SK-N-SH (cell line): ENCODE data around the gene RNASET2. TPM values are rescaled to one million over a fixed set of nuclear protein-coding genes. Genes with fewer than 3 reads are reported as not detected.

Experiments
- CTCF ChIA-PET: fragments of 300-600, 350-600 bp; formaldehyde crosslinking; extraction: SDS; loops from one replicate; lab custom pipeline; 2021; lab: Yijun Ruan, JAX
- POLR2A ChIA-PET: fragments of 350-600 bp; sonication (Branson Sonifier 250); formaldehyde crosslinking; extraction: SDS; loops from one replicate; lab custom pipeline; 2020; ENCODE audit warnings: antibody characterized with exemption, inconsistent platforms; lab: Yijun Ruan, JAX
- DNase-seq: peaks from one replicate; pipeline ENCODE4 v3.0.0; 2012
- H2AFZ ChIP-seq: fragments of 200-600 bp; sonication (generic); 2 replicates; pipeline ENCODE4 v1.8.1; 2016; ENCODE audit warnings: antibody characterized with exemption, mild to moderate bottlenecking, low read depth
- H3F3A ChIP-seq: fragments of 200-600 bp; sonication (generic); replicated peaks from 2 replicates; pipeline ENCODE3; 2016; ENCODE audit warnings: antibody characterized with exemption, mild to moderate bottlenecking; ENCODE audit not compliant: insufficient read depth
- H3K27ac ChIP-seq, 2 experiments: fragments of 200-500 bp in 1 of 2; fragments of 200-600 bp in 1 of 2; sonication (Bioruptor generic) in 1 of 2; sonication (generic), shearing (Covaris generic) in 1 of 2; 2 replicates each; pipeline versions ENCODE4 v1.5.1 to v1.6.1; 2014 to 2016; ENCODE audit warnings: low read depth in 2 of 2, inconsistent platforms in 1 of 2, low read length in 1 of 2, mild to moderate bottlenecking in 1 of 2, mixed read lengths in 1 of 2
- H3K27me3 ChIP-seq: fragments of 200-600 bp; sonication (generic), shearing (Covaris generic); 2 replicates; pipeline ENCODE4 v1.6.1; 2016; ENCODE audit warnings: mixed run types; ENCODE audit not compliant: insufficient read depth
- H3K36me3 ChIP-seq, 2 experiments: fragments of 200-500 bp in 1 of 2; fragments of 200-600 bp in 1 of 2; sonication (Bioruptor generic) in 1 of 2; sonication (generic) in 1 of 2; replicated peaks in 1 of 2; 2 replicates each; pipeline versions ENCODE3 to v1.5.1; 2014 to 2016; ENCODE audit warnings: low read length in 1 of 2, mild to moderate bottlenecking in 1 of 2; ENCODE audit not compliant: insufficient read depth in 2 of 2, control insufficient read depth in 1 of 2
- H3K4me1 ChIP-seq, 2 experiments: fragments of 200-500 bp in 1 of 2; fragments of 200-600 bp in 1 of 2; sonication (Bioruptor generic) in 1 of 2; sonication (generic), shearing (Covaris generic) in 1 of 2; 2 replicates each; pipeline versions ENCODE4 v1.5.1 to v1.6.1; 2014 to 2016; ENCODE audit warnings: low read depth in 1 of 2, low read length in 1 of 2, mixed run types in 1 of 2; ENCODE audit not compliant: insufficient read depth in 2 of 2, control insufficient read depth in 1 of 2
- H3K4me2 ChIP-seq: fragments of 200-600 bp; sonication (generic), shearing (Covaris generic); 2 replicates; pipeline ENCODE4 v1.6.1; 2017; ENCODE audit warnings: mixed run types
- H3K4me3 ChIP-seq, 2 experiments: fragments of 200-500 bp in 1 of 2; fragments of 200-600 bp in 1 of 2; sonication (Bioruptor generic) in 1 of 2; sonication (generic), shearing (Covaris generic) in 1 of 2; 2 replicates each; pipeline versions ENCODE4 v1.5.1 to v1.8.1; 2014 to 2016; ENCODE audit warnings: low read depth in 2 of 2, inconsistent platforms in 1 of 2, low read length in 1 of 2, mild to moderate bottlenecking in 1 of 2, mixed read lengths in 1 of 2, moderate library complexity in 1 of 2
- H3K79me2 ChIP-seq: fragments of 200-600 bp; sonication (generic); 2 replicates; pipeline ENCODE4 v1.8.1; 2017; ENCODE audit warnings: mild to moderate bottlenecking; ENCODE audit not compliant: insufficient read depth
- H3K9ac ChIP-seq: fragments of 200-600 bp; sonication (generic); 2 replicates; pipeline ENCODE4 v1.6.1; 2017; ENCODE audit warnings: mixed run types
- H3K9me2 ChIP-seq: fragments of 200-600 bp; sonication (generic); 2 replicates; pipeline ENCODE4 v1.6.1; 2017; ENCODE audit warnings: mixed run types
- H3K9me3 ChIP-seq: fragments of 200-600 bp; sonication (generic); 2 replicates; pipeline ENCODE4 v1.6.1; 2017; ENCODE audit warnings: mixed run types, mild to moderate bottlenecking, moderate library complexity
- H4K20me1 ChIP-seq: fragments of 200-600 bp; sonication (generic); 2 replicates; pipeline ENCODE4 v1.6.1; 2017; ENCODE audit warnings: mild to moderate bottlenecking, mixed run types; ENCODE audit not compliant: insufficient read depth
- CHD2 ChIP-seq: fragments of 150-350 bp; IDR thresholded peaks from 2 replicates; pipeline ENCODE4 v1.6.1; 2018; ENCODE audit warnings: low read length; ENCODE audit not compliant: partially characterized antibody
- ELF1 ChIP-seq: IDR thresholded peaks from 2 replicates; pipeline ENCODE4 v1.4.0; 2012
- EP300 ChIP-seq, 2 experiments: IDR thresholded peaks; 2 replicates each; pipeline versions ENCODE4 v1.4.0 to v1.6.1; 2012; ENCODE audit warnings: borderline replicate concordance in 1 of 2, low read depth in 1 of 2, low read length in 1 of 2
- FOXM1 ChIP-seq: IDR thresholded peaks from 2 replicates; pipeline ENCODE4 v1.4.0; 2012; ENCODE audit warnings: low read depth, mild to moderate bottlenecking
- JUND ChIP-seq: IDR thresholded peaks from 2 replicates; pipeline ENCODE4 v1.4.0; 2012
- POLR2AphosphoS5 ChIP-seq: IDR thresholded peaks from 2 replicates; pipeline ENCODE4 v1.6.1; 2012; ENCODE audit warnings: low read depth, low read length
- RAD21 ChIP-seq: IDR thresholded peaks from 2 replicates; pipeline ENCODE4 v1.6.1; 2012; ENCODE audit warnings: mild to moderate bottlenecking, low read length
- RCOR1 ChIP-seq: fragments of 150-350 bp; IDR thresholded peaks from 2 replicates; pipeline ENCODE4 v1.6.1; 2017; ENCODE audit warnings: antibody characterized with exemption, low read length
- RXRA ChIP-seq: IDR thresholded peaks from 2 replicates; pipeline ENCODE4 v1.4.0; 2012; ENCODE audit warnings: low read depth, mild to moderate bottlenecking, borderline replicate concordance
- SIN3A ChIP-seq: IDR thresholded peaks from 2 replicates; pipeline ENCODE4 v1.6.1; 2012; ENCODE audit warnings: low read depth, mild to moderate bottlenecking, low read length, moderate library complexity, borderline replicate concordance
- SMC3 ChIP-seq: IDR thresholded peaks from 2 replicates; pipeline ENCODE4 v1.6.1; 2012; ENCODE audit warnings: low read depth, low read length, improper control_type of control experiment
- TCF12 ChIP-seq: IDR thresholded peaks from 2 replicates; pipeline ENCODE4 v1.4.0; 2012
- TEAD4 ChIP-seq: IDR thresholded peaks from 2 replicates; pipeline ENCODE4 v1.4.0; 2012; ENCODE audit warnings: mild to moderate bottlenecking, borderline replicate concordance; ENCODE audit not compliant: insufficient read depth
- YY1 ChIP-seq: IDR thresholded peaks from 2 replicates; pipeline ENCODE4 v1.4.0; 2012; ENCODE audit warnings: low read depth, mild to moderate bottlenecking
- WGBS: methylation state at CpG from one replicate; pipeline ENCODE4 v1.1.6; 2017; ENCODE audit warnings: low lambda C conversion rate; 5-methylcytosine and 5-hydroxymethylcytosine counted together
- polyA plus RNA-seq, 3 experiments: library from polyadenylated mRNA; depleted of rRNA; stranded (reverse); fragments of >200 nt; gene quantifications; 2 replicates each; pipeline ENCODE4 v1.2.3, GENCODE V29; 2012
- TF ChIP-seq, protein P1 (sequence below): fragments of 150-350 bp; IDR thresholded peaks from 2 replicates; pipeline ENCODE4 v1.6.1; 2017; ENCODE audit warnings: antibody characterized with exemption, low read length, low read depth, borderline replicate concordance
- TF ChIP-seq, protein P2 (sequence below): IDR thresholded peaks from 2 replicates; pipeline ENCODE4 v1.4.0; 2012; ENCODE audit warnings: low read depth
- TF ChIP-seq, protein P3 (sequence below): IDR thresholded peaks from 2 replicates; pipeline ENCODE4 v1.4.0; 2012; ENCODE audit warnings: low read depth, borderline replicate concordance
- TF ChIP-seq, protein P4 (sequence below): fragments of 150-350 bp; IDR thresholded peaks from 2 replicates; pipeline ENCODE4 v1.6.1; 2016; ENCODE audit warnings: mild to moderate bottlenecking, low read depth, low read length
- TF ChIP-seq, protein P5 (sequence below): fragments of 200-600 bp; sonication (generic); IDR thresholded peaks from 2 replicates; pipeline ENCODE4 v1.6.1; 2017; ENCODE audit warnings: antibody characterized with exemption, mild to moderate bottlenecking, moderate library complexity

The RNASET2 gene
- polyA plus RNA-seq, 1 of the 3 experiments (the other 2 are of a cell fraction) = 59.2 TPM

DNA sequence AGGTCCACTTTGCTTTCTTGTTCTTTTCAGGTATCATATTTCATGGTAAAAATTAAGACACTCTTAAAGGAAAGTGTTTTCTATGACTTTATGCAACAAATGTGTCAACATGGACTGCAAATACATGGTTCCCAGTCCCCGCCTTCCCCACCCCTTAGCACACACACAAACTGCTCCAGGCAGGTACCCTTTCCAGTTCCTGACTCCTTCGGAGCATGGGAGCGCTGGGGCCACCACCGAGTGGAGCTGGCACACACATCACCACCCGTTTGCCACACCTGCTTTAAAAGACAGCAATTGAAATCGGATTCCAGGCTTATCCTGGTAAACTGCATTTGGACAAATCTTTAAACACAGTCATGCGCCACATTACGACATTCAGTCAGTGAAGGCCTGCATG is 22.2 kb downstream of the RNASET2 start:
- DNase-seq = no peak
- Histone ChIP-seq H3K9me3 (no peaks in the 10 kb centered on the region), H3F3A (no peaks in the 10 kb centered on the region), H3K79me2 (no peaks in the 10 kb centered on the region), H3K9ac (no peak overlapping the region), H3K4me1 (peaks cover 0 to 10% of the 10 kb centered on the region in 2 experiments; a peak in 1 of 4 replicates), H2AFZ (no peak overlapping the region), H3K36me3 (peaks cover 9 to 17% of the 10 kb centered on the region in 2 experiments), H3K27ac (no peak overlapping the region), H3K4me2 (no peak overlapping the region), H3K4me3 (no peak overlapping the region), H3K27me3 (no peaks in the 10 kb centered on the region), H4K20me1 (no peaks in the 10 kb centered on the region), H3K9me2 (no peaks in the 10 kb centered on the region)
- TF ChIP-seq YY1 (no peak), CHD2 (no peak), SMC3 (no peak), EP300 (IDR thresholded peaks at IDR 0.05; ENCODE audit: borderline replicate concordance in 1 of 2, low read depth in 1 of 2, low read length in 1 of 2) (no peak), POLR2AphosphoS5 (no peak), RAD21 (no peak), RXRA (no peak), JUND (no peak)
- TF ChIP-seq, protein P1, sequence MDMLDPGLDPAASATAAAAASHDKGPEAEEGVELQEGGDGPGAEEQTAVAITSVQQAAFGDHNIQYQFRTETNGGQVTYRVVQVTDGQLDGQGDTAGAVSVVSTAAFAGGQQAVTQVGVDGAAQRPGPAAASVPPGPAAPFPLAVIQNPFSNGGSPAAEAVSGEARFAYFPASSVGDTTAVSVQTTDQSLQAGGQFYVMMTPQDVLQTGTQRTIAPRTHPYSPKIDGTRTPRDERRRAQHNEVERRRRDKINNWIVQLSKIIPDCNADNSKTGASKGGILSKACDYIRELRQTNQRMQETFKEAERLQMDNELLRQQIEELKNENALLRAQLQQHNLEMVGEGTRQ = no peak
- TF ChIP-seq, protein P2, sequence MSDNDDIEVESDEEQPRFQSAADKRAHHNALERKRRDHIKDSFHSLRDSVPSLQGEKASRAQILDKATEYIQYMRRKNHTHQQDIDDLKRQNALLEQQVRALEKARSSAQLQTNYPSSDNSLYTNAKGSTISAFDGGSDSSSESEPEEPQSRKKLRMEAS = no peak
- TF ChIP-seq, protein P3, sequence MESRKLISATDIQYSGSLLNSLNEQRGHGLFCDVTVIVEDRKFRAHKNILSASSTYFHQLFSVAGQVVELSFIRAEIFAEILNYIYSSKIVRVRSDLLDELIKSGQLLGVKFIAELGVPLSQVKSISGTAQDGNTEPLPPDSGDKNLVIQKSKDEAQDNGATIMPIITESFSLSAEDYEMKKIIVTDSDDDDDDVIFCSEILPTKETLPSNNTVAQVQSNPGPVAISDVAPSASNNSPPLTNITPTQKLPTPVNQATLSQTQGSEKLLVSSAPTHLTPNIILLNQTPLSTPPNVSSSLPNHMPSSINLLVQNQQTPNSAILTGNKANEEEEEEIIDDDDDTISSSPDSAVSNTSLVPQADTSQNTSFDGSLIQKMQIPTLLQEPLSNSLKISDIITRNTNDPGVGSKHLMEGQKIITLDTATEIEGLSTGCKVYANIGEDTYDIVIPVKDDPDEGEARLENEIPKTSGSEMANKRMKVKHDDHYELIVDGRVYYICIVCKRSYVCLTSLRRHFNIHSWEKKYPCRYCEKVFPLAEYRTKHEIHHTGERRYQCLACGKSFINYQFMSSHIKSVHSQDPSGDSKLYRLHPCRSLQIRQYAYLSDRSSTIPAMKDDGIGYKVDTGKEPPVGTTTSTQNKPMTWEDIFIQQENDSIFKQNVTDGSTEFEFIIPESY = no peak
- ChIA-PET CTCF (interaction anchor here (1.4 to 1.7 kb wide), 2 partner anchors 18 to 55 kb away, joined by 6 read pairs; no protein-coding TSS in a partner anchor), POLR2A (no interaction called here)
- 86% methylated on average over 8 of the region's 8 CpGs for WGBS

DNA sequence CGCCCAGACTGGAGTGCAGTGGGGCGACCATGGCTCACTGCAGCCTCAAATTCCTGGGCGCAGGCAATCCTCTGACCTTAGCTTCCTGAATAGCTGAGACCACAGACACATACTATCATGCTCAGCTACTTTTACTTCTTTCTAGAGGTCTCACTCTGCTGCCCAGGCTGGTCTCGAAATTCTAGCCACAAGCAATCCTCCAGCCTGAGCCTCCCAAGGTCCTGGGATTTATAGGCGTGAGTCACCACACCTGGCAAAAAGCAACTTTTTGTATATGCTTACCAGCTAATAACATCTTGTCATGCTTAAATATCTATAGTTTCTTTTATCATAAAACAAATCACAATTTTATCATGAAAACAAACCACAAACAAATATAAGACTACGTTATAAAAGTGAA is 23.0 kb downstream of the RNASET2 start:
- ChIA-PET POLR2A (no interaction called here), CTCF (interaction anchor here (1.4 kb wide), 1 partner anchor 18 kb away, joined by 6 read pairs; no protein-coding TSS in a partner anchor)
- Histone ChIP-seq H3K36me3 (peaks cover 9 to 13% of the 10 kb centered on the region in 2 experiments), H3K4me2 (no peak overlapping the region), H3K4me3 (no peak overlapping the region), H3K9ac (no peak overlapping the region), H3K4me1 (peaks cover 0 to 18% of the 10 kb centered on the region in 2 experiments; a peak in 1 of 4 replicates), H4K20me1 (no peaks in the 10 kb centered on the region), H3F3A (no peaks in the 10 kb centered on the region), H3K79me2 (no peaks in the 10 kb centered on the region), H3K9me2 (no peaks in the 10 kb centered on the region), H2AFZ (no peak overlapping the region), H3K9me3 (no peaks in the 10 kb centered on the region), H3K27me3 (no peaks in the 10 kb centered on the region), H3K27ac (no peak overlapping the region)
- WGBS = 95% methylated on average over 6 of the region's 6 CpGs
- no peak for TF ChIP-seq TEAD4
- no peak for TF ChIP-seq CHD2
- no peak for TF ChIP-seq SIN3A
- TF ChIP-seq, protein P4, sequence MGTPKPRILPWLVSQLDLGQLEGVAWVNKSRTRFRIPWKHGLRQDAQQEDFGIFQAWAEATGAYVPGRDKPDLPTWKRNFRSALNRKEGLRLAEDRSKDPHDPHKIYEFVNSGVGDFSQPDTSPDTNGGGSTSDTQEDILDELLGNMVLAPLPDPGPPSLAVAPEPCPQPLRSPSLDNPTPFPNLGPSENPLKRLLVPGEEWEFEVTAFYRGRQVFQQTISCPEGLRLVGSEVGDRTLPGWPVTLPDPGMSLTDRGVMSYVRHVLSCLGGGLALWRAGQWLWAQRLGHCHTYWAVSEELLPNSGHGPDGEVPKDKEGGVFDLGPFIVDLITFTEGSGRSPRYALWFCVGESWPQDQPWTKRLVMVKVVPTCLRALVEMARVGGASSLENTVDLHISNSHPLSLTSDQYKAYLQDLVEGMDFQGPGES = no peak
- no peak for TF ChIP-seq SMC3
- no peak for TF ChIP-seq ELF1
- no peak for TF ChIP-seq FOXM1
- no peak for TF ChIP-seq RAD21
- TF ChIP-seq TCF12 = no peak
- TF ChIP-seq, protein P5, sequence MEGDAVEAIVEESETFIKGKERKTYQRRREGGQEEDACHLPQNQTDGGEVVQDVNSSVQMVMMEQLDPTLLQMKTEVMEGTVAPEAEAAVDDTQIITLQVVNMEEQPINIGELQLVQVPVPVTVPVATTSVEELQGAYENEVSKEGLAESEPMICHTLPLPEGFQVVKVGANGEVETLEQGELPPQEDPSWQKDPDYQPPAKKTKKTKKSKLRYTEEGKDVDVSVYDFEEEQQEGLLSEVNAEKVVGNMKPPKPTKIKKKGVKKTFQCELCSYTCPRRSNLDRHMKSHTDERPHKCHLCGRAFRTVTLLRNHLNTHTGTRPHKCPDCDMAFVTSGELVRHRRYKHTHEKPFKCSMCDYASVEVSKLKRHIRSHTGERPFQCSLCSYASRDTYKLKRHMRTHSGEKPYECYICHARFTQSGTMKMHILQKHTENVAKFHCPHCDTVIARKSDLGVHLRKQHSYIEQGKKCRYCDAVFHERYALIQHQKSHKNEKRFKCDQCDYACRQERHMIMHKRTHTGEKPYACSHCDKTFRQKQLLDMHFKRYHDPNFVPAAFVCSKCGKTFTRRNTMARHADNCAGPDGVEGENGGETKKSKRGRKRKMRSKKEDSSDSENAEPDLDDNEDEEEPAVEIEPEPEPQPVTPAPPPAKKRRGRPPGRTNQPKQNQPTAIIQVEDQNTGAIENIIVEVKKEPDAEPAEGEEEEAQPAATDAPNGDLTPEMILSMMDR = no peak
- TF ChIP-seq RCOR1 = no peak
- no peak for DNase-seq
